Measurements from ENCODE around the gene PCDHB13. TPM values are rescaled to one million over a fixed set of nuclear protein-coding genes. Genes with fewer than 3 reads are reported as not detected.
"Not testable (repeated sequence)": the region's sequence is repeated elsewhere in the genome, so short reads cannot be mapped to it uniquely, and the experiment has no call there.

The PCDHB13 gene
- total RNA-seq, 1 donor from 2014 or later: 2.6 TPM

DNA sequence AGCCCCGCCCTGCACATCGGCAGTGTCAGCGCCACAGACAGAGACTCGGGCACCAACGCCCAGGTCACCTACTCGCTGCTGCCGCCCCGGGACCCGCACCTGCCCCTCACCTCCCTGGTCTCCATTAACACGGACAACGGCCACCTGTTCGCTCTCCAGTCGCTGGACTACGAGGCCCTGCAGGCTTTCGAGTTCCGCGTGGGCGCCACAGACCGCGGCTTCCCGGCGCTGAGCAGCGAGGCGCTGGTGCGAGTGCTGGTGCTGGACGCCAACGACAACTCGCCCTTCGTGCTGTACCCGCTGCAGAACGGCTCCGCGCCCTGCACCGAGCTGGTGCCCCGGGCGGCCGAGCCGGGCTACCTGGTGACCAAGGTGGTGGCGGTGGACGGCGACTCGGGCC is 33.3 kb downstream of the PCDHB13 start:
- intact Hi-C loops (cut with DNase I); ATAC-seq; DNase-seq (ENCODE audit: missing footprints): not testable (repeated sequence)

DNA sequence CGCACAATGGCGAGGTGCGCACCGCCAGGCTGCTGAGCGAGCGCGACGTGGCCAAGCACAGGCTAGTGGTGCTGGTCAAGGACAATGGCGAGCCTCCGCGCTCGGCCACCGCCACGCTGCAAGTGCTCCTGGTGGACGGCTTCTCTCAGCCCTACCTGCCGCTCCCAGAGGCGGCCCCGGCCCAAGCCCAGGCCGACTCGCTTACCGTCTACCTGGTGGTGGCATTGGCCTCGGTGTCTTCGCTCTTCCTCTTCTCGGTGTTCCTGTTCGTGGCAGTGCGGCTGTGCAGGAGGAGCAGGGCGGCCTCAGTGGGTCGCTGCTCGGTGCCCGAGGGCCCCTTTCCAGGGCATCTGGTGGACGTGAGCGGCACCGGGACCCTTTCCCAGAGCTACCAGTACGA is 33.7 kb downstream of the PCDHB13 start:
- ATAC-seq; DNase-seq (ENCODE audit: missing footprints); intact Hi-C loops (cut with DNase I): not testable (repeated sequence)

DNA sequence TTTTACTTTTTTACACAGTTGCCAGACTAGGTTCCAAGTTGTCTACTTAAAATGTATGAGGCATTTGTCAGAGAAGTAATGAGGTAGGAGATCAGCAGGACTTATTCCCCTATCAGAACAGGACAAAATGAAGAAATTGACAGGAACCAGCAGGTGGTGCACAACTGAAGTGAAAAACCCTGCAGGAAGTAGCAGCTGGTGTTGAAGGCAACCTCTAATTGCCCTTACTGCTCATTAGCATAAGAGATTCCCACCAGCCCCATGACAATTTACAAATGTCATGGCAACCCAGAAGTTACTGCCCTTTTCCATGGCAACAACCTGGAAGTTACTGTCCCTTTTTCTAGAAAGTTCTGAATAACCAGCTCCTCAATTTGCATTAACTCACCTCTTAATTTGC is 36.9 kb downstream of the PCDHB13 start:
- DNase-seq (ENCODE audit: missing footprints) (no peak), ATAC-seq (no peak)
- intact Hi-C loops (cut with DNase I): no loop called here

DNA sequence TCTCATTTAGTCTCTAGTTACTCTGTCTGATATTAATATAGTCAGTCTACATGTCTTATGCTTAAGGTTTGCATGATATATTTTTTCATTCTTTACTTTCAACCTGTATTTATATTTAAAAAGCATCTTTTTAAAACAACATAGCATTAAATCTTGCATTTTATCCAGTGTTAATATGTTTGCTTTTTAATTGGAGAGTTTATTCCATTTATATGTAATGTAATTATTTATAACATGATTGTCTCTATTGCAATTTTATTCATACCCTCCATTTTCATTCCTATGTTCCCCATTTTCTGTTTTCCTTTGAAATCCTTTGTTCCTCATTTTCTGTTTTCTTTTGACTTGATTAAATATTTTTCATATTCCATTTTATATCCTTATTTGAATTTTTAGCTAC is 44.7 kb downstream of the PCDHB13 start:
- no peak for ATAC-seq
- no peak for DNase-seq (ENCODE audit: missing footprints)
- intact Hi-C loops (cut with DNase I): no loop called here

DNA sequence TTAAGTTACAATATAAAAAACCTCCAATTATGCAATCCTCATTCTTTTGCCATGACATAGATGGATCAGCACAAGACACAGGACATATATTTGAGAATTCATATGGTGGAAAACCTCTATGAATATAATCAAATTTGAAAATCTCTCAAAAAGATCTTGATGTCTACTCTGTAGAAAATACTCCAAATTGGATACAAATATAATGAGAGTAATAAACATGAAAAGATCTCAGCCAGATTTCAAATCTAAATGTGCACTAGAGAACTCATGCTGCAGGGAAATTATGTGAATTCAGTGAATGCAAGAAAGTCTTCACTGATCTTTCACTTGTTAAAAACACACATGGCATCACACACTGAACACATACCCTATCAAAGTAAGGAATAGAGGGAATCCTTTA is 45.2 kb downstream of the PCDHB13 start:
- ATAC-seq: no peak
- intact Hi-C loops (cut with DNase I): no loop called here
- DNase-seq (ENCODE audit: missing footprints): no peak

DNA sequence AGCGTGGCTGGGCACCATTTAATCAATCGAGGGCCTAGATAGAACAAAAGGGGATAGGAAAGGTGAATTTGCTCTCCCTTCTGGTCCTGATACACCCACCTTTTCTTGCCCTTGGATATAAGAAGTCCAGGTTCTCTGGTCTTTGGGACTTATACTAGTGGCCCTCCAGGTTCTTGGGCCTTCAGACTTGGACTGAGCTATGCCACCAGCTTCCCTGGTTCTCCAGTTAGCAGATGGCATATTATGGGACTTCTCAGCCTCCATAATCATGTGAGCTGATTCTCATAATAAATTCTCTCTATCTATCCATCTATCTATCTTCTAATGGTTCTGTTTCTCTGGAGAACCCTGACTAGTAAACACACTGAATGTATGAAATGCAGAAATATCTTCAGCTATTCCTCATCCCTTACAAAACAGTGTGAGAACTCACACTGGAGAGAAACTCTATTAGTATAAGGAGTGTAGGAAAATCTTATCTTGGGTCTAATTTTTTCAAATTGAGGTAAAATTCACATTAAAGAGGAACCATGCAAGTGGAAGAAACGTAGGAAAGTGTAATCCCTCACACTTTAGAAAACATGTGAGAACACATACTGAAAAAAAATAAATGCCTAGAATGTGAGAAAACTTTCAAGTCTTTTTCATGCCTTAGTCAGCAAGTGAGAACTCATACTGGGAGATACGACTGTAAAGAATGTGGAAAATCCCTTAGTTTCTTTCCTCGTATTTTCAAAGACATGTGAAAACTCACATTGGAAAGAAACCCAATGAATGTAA is 46.9 kb downstream of the PCDHB13 start:
- intact Hi-C loops (cut with DNase I): no loop called here
- ATAC-seq (no peak), DNase-seq (ENCODE audit: missing footprints) (no peak)

DNA sequence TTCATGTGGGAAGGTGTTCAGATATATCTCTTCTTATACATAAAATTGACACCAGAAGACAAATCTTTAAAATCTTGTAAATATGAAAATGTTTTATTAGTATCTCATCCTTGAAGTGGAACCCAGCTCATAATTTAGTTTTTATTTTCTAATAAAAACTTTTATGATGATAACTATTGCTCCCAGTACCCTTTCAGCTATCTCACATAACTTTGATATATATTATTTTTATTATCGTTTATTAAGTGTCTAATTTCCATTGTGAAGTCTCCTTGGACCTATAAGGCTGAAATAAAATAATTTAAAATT is 47.5 kb downstream of the PCDHB13 start:
- no peak for DNase-seq (ENCODE audit: missing footprints)
- intact Hi-C loops (cut with DNase I): no loop called here
- no peak for ATAC-seq

Other genes with a start within 250 kb of the PCDHB13 start
- gene PCDHAC2, start 247.4 kb upstream of the PCDHB13 start, total RNA-seq: 0.30 TPM
- not detected for gene PCDHB1, start 162.5 kb upstream of the PCDHB13 start, total RNA-seq
- 1.7 TPM for gene PCDHB2, start 119.3 kb upstream of the PCDHB13 start, total RNA-seq
- gene PCDHB3, start 113.4 kb upstream of the PCDHB13 start, total RNA-seq: 0.70 TPM
- 1.5 TPM for gene PCDHB4, start 92.1 kb upstream of the PCDHB13 start, total RNA-seq
- 1.6 TPM for gene PCDHB5, start 78.7 kb upstream of the PCDHB13 start, total RNA-seq
- gene PCDHB6, start 63.9 kb upstream of the PCDHB13 start, total RNA-seq: 0.51 TPM
- 0.87 TPM for gene PCDHB7, start 41.3 kb upstream of the PCDHB13 start, total RNA-seq
- gene PCDHB8, start 36.1 kb upstream of the PCDHB13 start, total RNA-seq: 2.2 TPM
- gene PCDHB16, start 31.5 kb upstream of the PCDHB13 start, total RNA-seq: 2.5 TPM
- 1.3 TPM for gene PCDHB9, start 26.8 kb upstream of the PCDHB13 start, total RNA-seq
- gene PCDHB10, start 21.6 kb upstream of the PCDHB13 start, total RNA-seq: 0.84 TPM
- 0.81 TPM for gene PCDHB11, start 14.3 kb upstream of the PCDHB13 start, total RNA-seq
- gene PCDHB12, start 5.2 kb upstream of the PCDHB13 start, total RNA-seq: 1.3 TPM
- 4.1 TPM for gene PCDHB14, start 9.4 kb downstream of the PCDHB13 start, total RNA-seq
- gene PCDHB15, start 31.5 kb downstream of the PCDHB13 start, total RNA-seq: 5.8 TPM
- not detected for gene SLC25A2, start 90.1 kb downstream of the PCDHB13 start, total RNA-seq
- 101 TPM for gene TAF7, start 106.9 kb downstream of the PCDHB13 start, total RNA-seq
- 3.2 TPM for gene PCDHGA1, start 116.6 kb downstream of the PCDHB13 start, total RNA-seq
- 6.2 TPM for gene PCDHGA2, start 124.8 kb downstream of the PCDHB13 start, total RNA-seq
- 9.8 TPM for gene PCDHGA3, start 129.9 kb downstream of the PCDHB13 start, total RNA-seq
- 6.7 TPM for gene PCDHGB1, start 136.2 kb downstream of the PCDHB13 start, total RNA-seq
- 7.8 TPM for gene PCDHGA4, start 141.1 kb downstream of the PCDHB13 start, total RNA-seq
- gene PCDHGB2, start 146.1 kb downstream of the PCDHB13 start, total RNA-seq: 8.3 TPM
- gene PCDHGA5, start 150.2 kb downstream of the PCDHB13 start, total RNA-seq: 5.7 TPM
- 7.3 TPM for gene PCDHGB3, start 156.3 kb downstream of the PCDHB13 start, total RNA-seq
- gene PCDHGA6, start 160.0 kb downstream of the PCDHB13 start, total RNA-seq: 6.0 TPM
- 7.2 TPM for gene PCDHGA7, start 168.8 kb downstream of the PCDHB13 start, total RNA-seq
- gene PCDHGB4, start 173.8 kb downstream of the PCDHB13 start, total RNA-seq: 4.6 TPM
- gene PCDHGA8, start 178.7 kb downstream of the PCDHB13 start, total RNA-seq: 9.7 TPM
- gene PCDHGB5, start 184.0 kb downstream of the PCDHB13 start, total RNA-seq: 6.1 TPM
- 4.2 TPM for gene PCDHGA9, start 188.9 kb downstream of the PCDHB13 start, total RNA-seq
- gene PCDHGB6, start 194.1 kb downstream of the PCDHB13 start, total RNA-seq: 5.9 TPM
- gene PCDHGA10, start 199.1 kb downstream of the PCDHB13 start, total RNA-seq: 4.1 TPM
- gene PCDHGB7, start 203.8 kb downstream of the PCDHB13 start, total RNA-seq: 8.6 TPM
- gene PCDHGA11, start 207.1 kb downstream of the PCDHB13 start, total RNA-seq: 4.5 TPM
- gene PCDHGA12, start 216.6 kb downstream of the PCDHB13 start, total RNA-seq: 6.5 TPM

All from Right ventricle myocardium inferior (tissue), 1 donor.